ENCODE results near the gene DAP.
"Not testable (repeated sequence)": the region's sequence is repeated elsewhere in the genome, so short reads cannot be mapped to it uniquely, and the experiment has no call there.

DAP gene

GRCh38 chr5:10632110-10632761, 128.8 kb downstream of the DAP start:
- H3K27ac Mint-ChIP-seq: peak overlapping the region; percentile 81 to 87
- H3K4me3 Mint-ChIP-seq: peak overlapping the region; percentile 79 to 81
- peaks cover 44 to 59% of the 10 kb centered on the region in 2 donors for H3K4me1 Mint-ChIP-seq (ENCODE audit: low read depth in 2 of 2)
- ATAC-seq (replicated peaks) (peak; percentile 6), DNase-seq (peak in 2 of 3 experiments; percentile 2 to 5)
- H3K36me3 Mint-ChIP-seq (ENCODE audit: insufficient read depth): peaks cover 3% of the 10 kb centered on the region
- H3K27me3 Mint-ChIP-seq: peaks cover 10 to 29% of the 10 kb centered on the region in 2 donors
- H3K9me3 Mint-ChIP-seq: no peaks in the 10 kb centered on the region

GRCh38 chr5:10631316-10631996, 129.6 kb downstream of the DAP start:
- peaks cover 45 to 63% of the 10 kb centered on the region in 2 donors for H3K4me1 Mint-ChIP-seq (ENCODE audit: low read depth in 2 of 2)
- no peak for ATAC-seq (replicated peaks)
- no peak for DNase-seq
- H3K27me3 Mint-ChIP-seq: peaks cover 10 to 29% of the 10 kb centered on the region in 2 donors
- peak overlapping the region; percentile 81 to 87 for H3K27ac Mint-ChIP-seq
- H3K36me3 Mint-ChIP-seq (ENCODE audit: insufficient read depth): peaks cover 3% of the 10 kb centered on the region
- no peaks in the 10 kb centered on the region for H3K9me3 Mint-ChIP-seq
- H3K4me3 Mint-ChIP-seq: peak overlapping the region; percentile 79 to 81

GRCh38 chr5:10630744-10631143, 130.3 kb downstream of the DAP start:
- not testable (repeated sequence) for H3K36me3 Mint-ChIP-seq (ENCODE audit: insufficient read depth); H3K9me3 Mint-ChIP-seq; ATAC-seq (replicated peaks); DNase-seq
- H3K27ac Mint-ChIP-seq: peak overlapping the region; percentile 81 to 87
- peak overlapping the region; percentile 49 to 81 for H3K4me3 Mint-ChIP-seq
- H3K4me1 Mint-ChIP-seq (ENCODE audit: low read depth in 2 of 2): peaks cover 41 to 60% of the 10 kb centered on the region in 2 donors
- peaks cover 10 to 29% of the 10 kb centered on the region in 2 donors for H3K27me3 Mint-ChIP-seq

- Mint-ChIP-seq H3K4me1 (ENCODE audit: low read depth in 2 of 2) (peaks cover 34 to 54% of the 10 kb centered on the region in 2 donors), H3K4me3 (no peak overlapping the region), H3K9me3 (no peaks in the 10 kb centered on the region), H3K27ac (no peak overlapping the region), H3K27me3 (peaks cover 10 to 29% of the 10 kb centered on the region in 2 donors), H3K36me3 (ENCODE audit: insufficient read depth) (peaks cover 3% of the 10 kb centered on the region)
- DNase-seq (no peak), ATAC-seq (replicated peaks) (no peak)
These were observed 130.9 kb downstream of the DAP start for GRCh38 chr5:10630126-10630525.

GRCh38 chr5:10629682-10630081, 131.4 kb downstream of the DAP start:
- peaks cover 3% of the 10 kb centered on the region for H3K36me3 Mint-ChIP-seq (ENCODE audit: insufficient read depth)
- peaks cover 10 to 29% of the 10 kb centered on the region in 2 donors for H3K27me3 Mint-ChIP-seq
- ATAC-seq (replicated peaks): no peak
- H3K9me3 Mint-ChIP-seq: no peaks in the 10 kb centered on the region
- no peak for DNase-seq
- no peak overlapping the region for H3K27ac Mint-ChIP-seq
- H3K4me1 Mint-ChIP-seq (ENCODE audit: low read depth in 2 of 2): peaks cover 31 to 50% of the 10 kb centered on the region in 2 donors
- H3K4me3 Mint-ChIP-seq: no peak overlapping the region
